Measurements from ENCODE around the gene VEPH1. TPM values are rescaled to one million over a fixed set of nuclear protein-coding genes. Genes with fewer than 3 reads are reported as not detected.

Gene VEPH1
- polyA plus RNA-seq, 2 of the 4 experiments (the other 2 are of a cell fraction) = 0.04 to 0.16 TPM

- DNase-seq (ENCODE audit: low read depth in 1 of 2, low spot score in 1 of 2) = no peak
- no peak overlapping the region for H3K27ac ChIP-seq
- H3K4me2 ChIP-seq = no peak overlapping the region
- ChIA-PET CTCF (interaction anchor here (1.0 kb wide), 1 partner anchor 33 kb away, joined by 3 read pairs; no protein-coding TSS in a partner anchor), POLR2A (no interaction called here)
- FAIRE-seq = no peak
- 26% methylated on average over 2 of the region's 2 CpGs for WGBS (ENCODE audit: missing lambda C conversion rate)
- H3K4me3 ChIP-seq = no peak overlapping the region
- H3K9me3 ChIP-seq = no peaks in the 10 kb centered on the region
- ATAC-seq = no peak
- TF ChIP-seq KDM5A (IDR thresholded peaks at IDR 0.05) (no peak), ZNF302 (CRISPR knock-in tag; IDR thresholded peaks at IDR 0.05) (no peak), NPAS2 (CRISPR knock-in tag; IDR thresholded peaks at IDR 0.05; ENCODE audit: borderline replicate concordance) (no peak), FOXS1 (CRISPR knock-in tag; IDR thresholded peaks at IDR 0.05) (no peak), CEBPB (IDR thresholded peaks at IDR 0.05) (no peak), EHF (CRISPR knock-in tag; IDR thresholded peaks at IDR 0.05) (no peak), RFX5 (IDR thresholded peaks at IDR 0.05) (no peak), SREBF2 (IDR thresholded peaks at IDR 0.05) (no peak), FOSB (CRISPR knock-in tag; IDR thresholded peaks at IDR 0.05) (no peak), BHLHE40 (IDR thresholded peaks at IDR 0.05; ENCODE audit: low read depth, low read length) (no peak), BCL3 (IDR thresholded peaks at IDR 0.05) (no peak), REST (IDR thresholded peaks at IDR 0.05) (no peak), USF2 (IDR thresholded peaks at IDR 0.05) (no peak), CBX8 (IDR thresholded peaks at IDR 0.05) (no peak), MYC (IDR thresholded peaks at IDR 0.05; ENCODE audit: borderline replicate concordance, low read length) (no peak), ELK1 (IDR thresholded peaks at IDR 0.05; ENCODE audit: low read depth, low read length) (no peak), ZSCAN20 (CRISPR knock-in tag; IDR thresholded peaks at IDR 0.05) (no peak), SMC3 (IDR thresholded peaks at IDR 0.05) (no peak)
- no peaks in the 10 kb centered on the region for H3K4me1 ChIP-seq
These were observed 43.0 kb downstream of the VEPH1 start for GRCh38 chr3:157460253-157460652.

- no peak overlapping the region for H3K4me3 ChIP-seq
- TF ChIP-seq RARB (CRISPR knock-in tag; IDR thresholded peaks at IDR 0.05) = no peak
- no peak for TF ChIP-seq HEYL (CRISPR knock-in tag; IDR thresholded peaks at IDR 0.05)
- no peak for TF ChIP-seq SREBF2 (IDR thresholded peaks at IDR 0.05)
- no peak for TF ChIP-seq REST (IDR thresholded peaks at IDR 0.05)
- TF ChIP-seq NFE2L2 (conservative IDR thresholded peaks at IDR 0.05; ENCODE audit: low read length) = no peak
- TF ChIP-seq USF2 (IDR thresholded peaks at IDR 0.05) = no peak
- no peak for TF ChIP-seq RFX5 (IDR thresholded peaks at IDR 0.05)
- no peak for TF ChIP-seq CEBPB (IDR thresholded peaks at IDR 0.05)
- TF ChIP-seq NPAS2 (CRISPR knock-in tag; IDR thresholded peaks at IDR 0.05; ENCODE audit: borderline replicate concordance) = no peak
- no peak for TF ChIP-seq GATA3 (IDR thresholded peaks at IDR 0.05; ENCODE audit: borderline replicate concordance)
- no peak for TF ChIP-seq NR3C1 (IDR thresholded peaks at IDR 0.05)
- no peak for TF ChIP-seq E2F6 (IDR thresholded peaks at IDR 0.05; ENCODE audit: borderline replicate concordance, low read depth)
These were observed 43.5 kb downstream of the VEPH1 start for GRCh38 chr3:157459706-157460105.

More at GRCh38 chr3:157459706-157460105, 43.5 kb downstream of the VEPH1 start:
- DNase-seq (ENCODE audit: low read depth in 1 of 2, low spot score in 1 of 2) (no peak), ATAC-seq (no peak), FAIRE-seq (no peak)
- H3K27ac ChIP-seq = no peak overlapping the region
- ChIA-PET POLR2A (no interaction called here), CTCF (interaction anchor here (1.3 kb wide), 1 partner anchor 72 kb away, joined by 3 read pairs; no protein-coding TSS in a partner anchor)
- no peaks in the 10 kb centered on the region for H3K9me3 ChIP-seq
- H3K4me2 ChIP-seq = no peak overlapping the region
- H3K4me1 ChIP-seq = no peaks in the 10 kb centered on the region
- 34% methylated on average over 2 of the region's 2 CpGs for WGBS (ENCODE audit: missing lambda C conversion rate)

Data from A549 (cell line).